Mucosa of descending colon (tissue), 3 donors: ENCODE data around the gene PIK3AP1. TPM values are rescaled to one million over a fixed set of nuclear protein-coding genes. Genes with fewer than 3 reads are reported as not detected.

Experiments used
- ATAC-seq: fragments of 200-7000 bp; cut with Tn5 transposase; one replicate; pipeline ENCODE4 v1.9.1; 2020; ENCODE audit warnings: mild to moderate bottlenecking, moderate library complexity
- DNase-seq, 3 donors: peaks; one replicate each; pipeline ENCODE4 v3.0.0-alpha.2; 2020
- H3K36me3 ChIP-seq: fragments of 200-600 bp; one replicate; pipeline ENCODE4 v1.8.0; 2021; ENCODE audit warnings: low read depth, mild to moderate bottlenecking
- H3K4me1 ChIP-seq: fragments of 200-600 bp; one replicate; pipeline ENCODE4 v1.8.0; 2021; ENCODE audit warnings: low read depth, mild to moderate bottlenecking
- H3K4me3 ChIP-seq: fragments of 200-600 bp; one replicate; pipeline ENCODE4 v1.8.0; 2021; ENCODE audit warnings: mild to moderate bottlenecking
- H3K9me3 ChIP-seq: fragments of 200-600 bp; one replicate; pipeline ENCODE4 v1.8.0; 2021; ENCODE audit warnings: mild to moderate bottlenecking
- intact Hi-C, 2 donors: fragments of 100-400 bp; cut with DNase I in 1 of 2; cut with micrococcal nuclease in 1 of 2; formaldehyde crosslinking; loops; one replicate each; pipeline versions ENCODE4 v1.11.0 to v1.11.1; 2022; cut with DNase I, micrococcal nuclease
- total RNA-seq, 3 donors: library from RNA; stranded (reverse); fragmentation: NEBNext Ultra II Directional in 2 of 3; extraction: Animal tissue kit (Norgen Biotek cat#: 25700) in 2 of 3; gene quantifications; one replicate each; pipeline versions ENCODE4 v1.2.1 to v1.2.4, GENCODE V29; 2021 to 2023
- TF ChIP-seq, protein P1 (sequence below): fragments of 200-600 bp; IDR thresholded peaks from one replicate; pipeline ENCODE4 v1.8.0; 2022; ENCODE audit warnings: antibody characterized with exemption, mild to moderate bottlenecking
- donor health status: DM: no; HTN: no; CAD: no; lungs with moderate emphysema.
- donor health status: DM: no; HTN: no; CAD: no.
- donor health status: DM: no; HTN: yes; CAD: no.

Gene PIK3AP1
- total RNA-seq, 3 donors from 2014 or later = 10.4 to 19.8 (median 13.2) TPM

DNA sequence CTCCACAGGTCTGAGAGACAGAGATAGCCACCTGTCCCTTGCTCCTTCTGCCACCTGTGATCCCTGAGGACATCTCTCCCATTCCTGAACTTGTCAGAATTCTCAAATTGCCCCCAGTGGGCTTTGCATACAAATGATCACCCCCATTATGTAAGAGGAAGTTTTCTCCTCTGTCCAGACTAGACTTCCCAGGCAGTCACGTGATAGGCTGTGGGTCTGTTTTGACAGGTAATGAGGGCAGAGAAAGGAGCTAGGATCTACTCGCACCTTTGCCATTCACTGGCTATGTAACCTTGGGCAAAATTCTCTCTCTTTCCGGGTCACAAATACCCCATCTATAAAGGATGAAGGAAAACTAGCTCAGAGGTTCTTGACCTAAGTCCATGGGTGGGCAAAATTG lies 112.1 kb downstream of the PIK3AP1 start:
- no peaks in the 10 kb centered on the region for H3K9me3 ChIP-seq
- H3K4me1 ChIP-seq = peaks cover 39% of the 10 kb centered on the region
- H3K4me3 ChIP-seq = no peak overlapping the region
- TF ChIP-seq, protein P1, sequence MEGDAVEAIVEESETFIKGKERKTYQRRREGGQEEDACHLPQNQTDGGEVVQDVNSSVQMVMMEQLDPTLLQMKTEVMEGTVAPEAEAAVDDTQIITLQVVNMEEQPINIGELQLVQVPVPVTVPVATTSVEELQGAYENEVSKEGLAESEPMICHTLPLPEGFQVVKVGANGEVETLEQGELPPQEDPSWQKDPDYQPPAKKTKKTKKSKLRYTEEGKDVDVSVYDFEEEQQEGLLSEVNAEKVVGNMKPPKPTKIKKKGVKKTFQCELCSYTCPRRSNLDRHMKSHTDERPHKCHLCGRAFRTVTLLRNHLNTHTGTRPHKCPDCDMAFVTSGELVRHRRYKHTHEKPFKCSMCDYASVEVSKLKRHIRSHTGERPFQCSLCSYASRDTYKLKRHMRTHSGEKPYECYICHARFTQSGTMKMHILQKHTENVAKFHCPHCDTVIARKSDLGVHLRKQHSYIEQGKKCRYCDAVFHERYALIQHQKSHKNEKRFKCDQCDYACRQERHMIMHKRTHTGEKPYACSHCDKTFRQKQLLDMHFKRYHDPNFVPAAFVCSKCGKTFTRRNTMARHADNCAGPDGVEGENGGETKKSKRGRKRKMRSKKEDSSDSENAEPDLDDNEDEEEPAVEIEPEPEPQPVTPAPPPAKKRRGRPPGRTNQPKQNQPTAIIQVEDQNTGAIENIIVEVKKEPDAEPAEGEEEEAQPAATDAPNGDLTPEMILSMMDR = no peak
- H3K36me3 ChIP-seq = no peaks in the 10 kb centered on the region
- DNase-seq = no peak
- no peak for ATAC-seq
- intact Hi-C loops = no loop called here

DNA sequence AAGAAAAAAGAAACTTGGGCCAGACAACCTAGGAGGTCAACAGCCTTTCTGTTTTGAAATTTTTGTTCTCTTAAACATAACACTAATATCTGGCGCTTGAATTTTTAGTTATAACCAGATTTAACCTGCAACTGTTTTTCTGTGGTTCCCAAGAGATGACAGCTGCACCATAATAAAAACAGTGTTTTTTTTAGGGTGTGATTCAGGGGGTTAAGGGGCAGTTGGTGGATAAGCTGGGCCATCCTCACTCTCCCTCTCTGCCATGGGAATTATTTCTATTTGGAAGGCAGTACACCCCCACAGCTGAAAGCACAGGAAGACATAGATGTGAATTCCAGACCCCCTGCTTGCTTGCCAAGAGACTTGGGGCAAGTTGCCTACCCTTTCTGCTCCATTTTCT lies 113.4 kb downstream of the PIK3AP1 start:
- intact Hi-C loops = no loop called here
- Histone ChIP-seq H3K4me3 (no peak overlapping the region), H3K4me1 (peaks cover 28% of the 10 kb centered on the region), H3K9me3 (no peaks in the 10 kb centered on the region), H3K36me3 (no peaks in the 10 kb centered on the region)
- no peak for ATAC-seq
- TF ChIP-seq, protein P1 = no peak
- no peak for DNase-seq

DNA sequence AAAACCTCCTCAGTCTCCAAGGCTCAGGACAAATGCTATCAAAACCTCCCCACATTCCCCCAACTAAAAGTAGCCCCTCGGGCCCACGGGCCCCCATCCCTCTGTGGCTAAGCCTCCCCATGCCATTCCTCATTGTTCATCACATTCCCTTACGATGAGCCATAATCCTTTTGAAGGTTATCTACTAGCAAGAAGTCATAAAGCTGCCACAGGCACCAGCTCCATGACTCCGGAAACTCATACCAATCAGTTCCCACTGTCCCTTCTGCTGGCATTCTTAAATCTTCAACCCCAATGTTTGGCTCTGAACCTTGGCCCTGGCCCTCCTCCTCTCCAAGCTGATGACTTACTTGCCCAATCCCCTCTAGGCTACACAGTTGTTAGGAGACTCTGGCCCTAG lies 114.1 kb downstream of the PIK3AP1 start:
- ATAC-seq = no peak
- peaks cover 21% of the 10 kb centered on the region for H3K4me1 ChIP-seq
- TF ChIP-seq, protein P1 = no peak
- intact Hi-C loops = no loop called here
- no peaks in the 10 kb centered on the region for H3K9me3 ChIP-seq
- H3K4me3 ChIP-seq = no peak overlapping the region
- no peak for DNase-seq
- H3K36me3 ChIP-seq = no peaks in the 10 kb centered on the region

DNA sequence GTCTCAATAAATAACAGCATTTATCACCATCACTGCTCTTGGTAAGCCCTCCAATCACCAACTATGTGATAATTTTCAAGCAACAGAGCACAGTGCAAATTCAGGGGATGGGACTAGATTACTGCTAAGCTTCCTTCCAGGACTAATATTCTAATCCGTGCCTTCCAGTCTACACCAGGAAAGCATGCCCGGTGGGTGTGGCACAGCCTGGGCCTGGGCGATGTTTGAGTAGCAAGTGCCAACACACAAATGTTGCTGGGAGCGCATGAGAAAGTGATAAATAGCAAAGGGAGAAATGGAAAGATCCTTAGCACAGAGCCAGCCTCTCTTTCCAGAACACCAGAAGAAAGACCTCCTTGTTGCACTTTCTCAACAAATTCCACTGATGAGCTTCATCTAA lies 120.0 kb downstream of the PIK3AP1 start:
- DNase-seq (peak; percentile 75 to 85 (median 76)), ATAC-seq (peak; percentile 82)
- TF ChIP-seq, protein P1 = no peak
- intact Hi-C loops = no loop called here
- Histone ChIP-seq H3K4me3 (no peak overlapping the region), H3K36me3 (no peaks in the 10 kb centered on the region), H3K4me1 (peaks cover 11% of the 10 kb centered on the region), H3K9me3 (no peaks in the 10 kb centered on the region)

DNA sequence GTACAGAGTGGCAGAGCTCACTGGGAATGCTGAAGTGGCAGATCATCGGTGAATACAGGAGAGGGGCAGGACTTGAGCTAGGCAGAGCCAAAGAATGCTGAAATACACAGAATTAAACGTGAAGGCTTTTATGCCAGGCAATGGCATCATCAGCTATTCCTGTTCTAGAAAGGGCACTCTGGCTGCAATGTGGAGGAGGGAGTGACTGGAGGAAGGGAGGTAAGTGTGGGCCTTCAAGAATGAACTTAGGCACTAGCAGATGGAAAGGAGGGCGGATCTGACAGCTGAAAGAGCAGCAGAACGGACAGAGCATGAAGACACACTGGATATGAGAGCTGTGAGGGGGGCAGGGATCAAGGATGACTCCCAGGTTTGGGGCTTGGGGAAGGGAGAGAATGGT lies 121.5 kb downstream of the PIK3AP1 start:
- ATAC-seq (peak; percentile 50), DNase-seq (no peak)
- TF ChIP-seq, protein P1 = no peak
- intact Hi-C loops = no loop called here
- Histone ChIP-seq H3K4me1 (peaks cover 11% of the 10 kb centered on the region), H3K9me3 (no peaks in the 10 kb centered on the region), H3K36me3 (no peaks in the 10 kb centered on the region), H3K4me3 (no peak overlapping the region)
